ENCODE measurements around the gene THPO. TPM values are rescaled to one million over a fixed set of nuclear protein-coding genes. Genes with fewer than 3 reads are reported as not detected.

THPO gene
- total and polyA plus RNA-seq, 2 donors (not counting 3 experiments of a cell fraction or from before 2014, with no cell fraction given) = 0.08 TPM; not detected in 1

DNA sequence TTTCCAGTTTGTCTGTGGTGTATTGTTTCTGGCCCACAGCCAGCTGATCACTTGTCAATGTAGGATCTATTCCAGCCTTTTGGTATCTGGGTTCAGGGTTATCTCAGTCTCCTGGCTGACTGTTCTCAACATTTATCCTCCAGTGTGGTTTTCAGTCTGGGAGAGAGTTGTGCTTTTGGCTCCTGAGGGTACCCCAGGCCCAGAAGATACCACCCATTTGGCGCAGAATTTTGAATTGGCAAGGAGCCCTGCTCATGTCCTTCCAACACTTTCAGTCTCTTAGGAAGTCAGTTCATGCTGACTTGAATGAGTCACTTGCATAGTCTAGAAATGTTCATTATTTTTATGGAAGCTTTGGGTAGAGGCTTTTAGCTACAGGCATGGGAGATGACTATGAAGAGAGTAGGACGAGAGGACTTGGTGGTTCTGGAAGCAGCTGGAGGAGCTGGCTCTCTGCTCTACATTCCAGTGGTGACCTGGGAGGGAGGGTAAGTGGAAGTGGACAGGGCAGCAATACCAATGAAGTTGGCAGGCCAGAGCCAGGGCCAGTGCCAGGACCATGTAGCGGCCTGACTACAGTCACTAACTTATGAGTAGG is 9.3 kb downstream of the THPO start:
- ChIA-PET POLR2A (interaction anchor here (0.6 kb wide), 1 partner anchor 87 kb away, joined by 3 read pairs; no protein-coding TSS in a partner anchor), CTCF (interaction anchor here (0.8 to 10.1 kb wide), 13 partner anchors 14 to 465 kb away, joined by 3 to 201 read pairs (median 4); no protein-coding TSS in a partner anchor)
- Histone ChIP-seq H2AFZ (ENCODE audit: low read depth, low read length) (no peak overlapping the region), H3K9ac (replicated peaks; ENCODE audit: extremely low read depth, insufficient read depth, low read length) (no peak overlapping the region), H3K9me1 (replicated peaks; ENCODE audit: control insufficient read depth, extremely low read depth, insufficient read depth, low read length) (no peaks in the 10 kb centered on the region), H3K4me1 (ENCODE audit: control insufficient read depth, extremely low read depth, insufficient read depth, low read length) (peaks cover 42% of the 10 kb centered on the region), H3K79me2 (ENCODE audit: control insufficient read depth, insufficient read depth, low read length) (peaks cover 16% of the 10 kb centered on the region), H3K9me3 (replicated peaks; ENCODE audit: control insufficient read depth, insufficient read depth, low read length) (no peaks in the 10 kb centered on the region), H3K4me2 (ENCODE audit: insufficient read depth, low read length) (peak overlapping the region; percentile 38), H3K27me3 (ENCODE audit: control insufficient read depth in 2 of 2, insufficient read depth in 2 of 2, low read length in 2 of 2) (no peaks in the 10 kb centered on the region), H4K20me1 (replicated peaks; ENCODE audit: control insufficient read depth, extremely low read depth, insufficient read depth, low read length) (no peaks in the 10 kb centered on the region), H3K27ac (ENCODE audit: insufficient read depth, low read depth, low read length) (peak overlapping the region; percentile 42), H3K4me3 (replicated peaks in 1 of 3; ENCODE audit: insufficient read depth in 1 of 3, low read depth in 1 of 3, low read length in 3 of 3) (no peak overlapping the region), H3K36me3 (ENCODE audit: control insufficient read depth in 2 of 2, extremely low read depth in 1 of 2, insufficient read depth in 2 of 2, low read length in 2 of 2) (peaks cover 4 to 11% of the 10 kb centered on the region in 2 experiments)
- FAIRE-seq = peak; percentile 89
- BruUV-seq (replicated peaks) = no TSS peak
- intact Hi-C loops (cut with micrococcal nuclease) = no loop called here
- dilution Hi-C loops (cut with MboI; ENCODE audit: extremely low pct_ligation_motif_present, low sequenced_read_pairs) = no loop called here
- peak; percentile 87 for DNase-seq (ENCODE audit: low read depth, low spot score)
- TF ChIP-seq POLR2A (IDR thresholded peaks at IDR 0.05; ENCODE audit: low read depth, low read length) (no peak), POLR2AphosphoS5 (IDR thresholded peaks at IDR 0.05; ENCODE audit: insufficient read depth, low read depth, low read length) (no peak), FOS (IDR thresholded peaks at IDR 0.05; ENCODE audit: borderline replicate concordance, insufficient read depth, low read length) (peak; percentile 85), JUN (IDR thresholded peaks at IDR 0.05; ENCODE audit: borderline replicate concordance, insufficient read depth, insufficient read length, low read depth) (peak; percentile 56), MYC (IDR thresholded peaks at IDR 0.05; ENCODE audit: low read depth, low read length) (no peak), EZH2 (IDR thresholded peaks at IDR 0.05; ENCODE audit: borderline replicate concordance, low read depth, low read length, severe bottlenecking) (no peak), GATA2 (IDR thresholded peaks at IDR 0.05; ENCODE audit: insufficient read depth, insufficient read length, low read depth, low read length) (no peak)
- TF ChIP-seq, protein P1, sequence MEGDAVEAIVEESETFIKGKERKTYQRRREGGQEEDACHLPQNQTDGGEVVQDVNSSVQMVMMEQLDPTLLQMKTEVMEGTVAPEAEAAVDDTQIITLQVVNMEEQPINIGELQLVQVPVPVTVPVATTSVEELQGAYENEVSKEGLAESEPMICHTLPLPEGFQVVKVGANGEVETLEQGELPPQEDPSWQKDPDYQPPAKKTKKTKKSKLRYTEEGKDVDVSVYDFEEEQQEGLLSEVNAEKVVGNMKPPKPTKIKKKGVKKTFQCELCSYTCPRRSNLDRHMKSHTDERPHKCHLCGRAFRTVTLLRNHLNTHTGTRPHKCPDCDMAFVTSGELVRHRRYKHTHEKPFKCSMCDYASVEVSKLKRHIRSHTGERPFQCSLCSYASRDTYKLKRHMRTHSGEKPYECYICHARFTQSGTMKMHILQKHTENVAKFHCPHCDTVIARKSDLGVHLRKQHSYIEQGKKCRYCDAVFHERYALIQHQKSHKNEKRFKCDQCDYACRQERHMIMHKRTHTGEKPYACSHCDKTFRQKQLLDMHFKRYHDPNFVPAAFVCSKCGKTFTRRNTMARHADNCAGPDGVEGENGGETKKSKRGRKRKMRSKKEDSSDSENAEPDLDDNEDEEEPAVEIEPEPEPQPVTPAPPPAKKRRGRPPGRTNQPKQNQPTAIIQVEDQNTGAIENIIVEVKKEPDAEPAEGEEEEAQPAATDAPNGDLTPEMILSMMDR (IDR thresholded peaks at IDR 0.05; ENCODE audit: extremely low read depth in 1 of 2, insufficient read depth in 1 of 2, low read depth in 1 of 2, low read length in 2 of 2) = no peak
- TF ChIP-seq, protein P2, sequence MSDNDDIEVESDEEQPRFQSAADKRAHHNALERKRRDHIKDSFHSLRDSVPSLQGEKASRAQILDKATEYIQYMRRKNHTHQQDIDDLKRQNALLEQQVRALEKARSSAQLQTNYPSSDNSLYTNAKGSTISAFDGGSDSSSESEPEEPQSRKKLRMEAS (IDR thresholded peaks at IDR 0.05; ENCODE audit: insufficient read depth, insufficient read length) = no peak

Data from endothelial cell of umbilical vein (primary cell).